GM23338 (cell line): ENCODE measurements around the gene FOXJ3. TPM values are rescaled to one million over a fixed set of nuclear protein-coding genes. Genes with fewer than 3 reads are reported as not detected.

Source experiments
- CREB1 ChIP-seq: fragments of 250-450 bp; sonication (Bioruptor Pico); IDR thresholded peaks from 2 replicates; pipeline ENCODE4 v1.5.0; 2020; ENCODE audit warnings: low read depth, mild to moderate bottlenecking, moderate library complexity
- EZH2 ChIP-seq: fragments of 200-600 bp; sonication (generic); IDR thresholded peaks from one replicate; pipeline ENCODE4 v1.8.0; 2017; ENCODE audit warnings: antibody characterized with exemption, mild to moderate bottlenecking, low read depth; ENCODE audit not compliant: unreplicated experiment
- JUNB ChIP-seq: IDR thresholded peaks from one replicate; pipeline ENCODE4 v1.6.1; 2016; ENCODE audit warnings: antibody characterized with exemption; ENCODE audit not compliant: unreplicated experiment
- POLR2AphosphoS5 ChIP-seq: IDR thresholded peaks from 2 replicates; pipeline ENCODE4 v1.6.1; 2016; ENCODE audit warnings: antibody characterized with exemption, low read depth
- ZNF114 ChIP-seq: fragments of 250-450 bp; sonication (Bioruptor Pico); IDR thresholded peaks from 2 replicates; pipeline ENCODE4 v1.5.0; 2020; ENCODE audit warnings: mild to moderate bottlenecking, moderate library complexity
- polyA plus RNA-seq: library from polyadenylated mRNA; unstranded; fragments of >200 nt; fragmentation: Nextera tagmentation; extraction: Ambion mirVana; gene quantifications from 2 replicates; pipeline ENCODE4 v1.2.1, GENCODE V29; 2016
- total RNA-seq: library from RNA; depleted of rRNA; stranded (reverse); fragments of >200 nt; shearing (Covaris generic); gene quantifications from 2 replicates; pipeline ENCODE4 v1.2.3, GENCODE V29; 2014
- TF ChIP-seq, protein P1 (sequence below): fragments of 250-450 bp; sonication (Bioruptor Pico); IDR thresholded peaks from 2 replicates; pipeline ENCODE4 v1.5.0; 2020; ENCODE audit warnings: mild to moderate bottlenecking, moderate library complexity
- TF ChIP-seq, protein P2 (sequence below): IDR thresholded peaks from one replicate; pipeline ENCODE4 v1.6.1; 2018; ENCODE audit warnings: antibody characterized with exemption; ENCODE audit not compliant: unreplicated experiment

Gene FOXJ3
- total and polyA plus RNA-seq, 2 experiments from 2014 or later: 36.6 to 53.3 TPM

DNA sequence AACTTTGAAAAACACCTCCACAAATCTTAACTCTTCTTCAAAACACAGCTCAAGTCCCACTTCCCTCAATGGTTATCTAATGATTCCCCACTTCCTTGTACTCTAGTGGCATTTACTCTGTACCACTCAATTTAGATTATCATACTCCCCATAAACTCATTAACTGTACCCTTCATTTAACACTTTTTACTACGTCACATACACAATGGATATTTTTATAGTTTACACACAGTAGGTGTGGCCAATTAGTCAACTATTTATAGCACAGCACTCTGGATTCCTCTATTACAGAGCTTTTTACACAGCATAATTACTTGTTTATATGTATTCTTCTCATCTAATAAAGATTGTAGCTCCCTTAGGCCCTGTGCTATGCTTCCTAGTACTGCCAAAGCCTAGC, 62.1 kb downstream of the FOXJ3 start (continued):
- TF ChIP-seq, protein P1, sequence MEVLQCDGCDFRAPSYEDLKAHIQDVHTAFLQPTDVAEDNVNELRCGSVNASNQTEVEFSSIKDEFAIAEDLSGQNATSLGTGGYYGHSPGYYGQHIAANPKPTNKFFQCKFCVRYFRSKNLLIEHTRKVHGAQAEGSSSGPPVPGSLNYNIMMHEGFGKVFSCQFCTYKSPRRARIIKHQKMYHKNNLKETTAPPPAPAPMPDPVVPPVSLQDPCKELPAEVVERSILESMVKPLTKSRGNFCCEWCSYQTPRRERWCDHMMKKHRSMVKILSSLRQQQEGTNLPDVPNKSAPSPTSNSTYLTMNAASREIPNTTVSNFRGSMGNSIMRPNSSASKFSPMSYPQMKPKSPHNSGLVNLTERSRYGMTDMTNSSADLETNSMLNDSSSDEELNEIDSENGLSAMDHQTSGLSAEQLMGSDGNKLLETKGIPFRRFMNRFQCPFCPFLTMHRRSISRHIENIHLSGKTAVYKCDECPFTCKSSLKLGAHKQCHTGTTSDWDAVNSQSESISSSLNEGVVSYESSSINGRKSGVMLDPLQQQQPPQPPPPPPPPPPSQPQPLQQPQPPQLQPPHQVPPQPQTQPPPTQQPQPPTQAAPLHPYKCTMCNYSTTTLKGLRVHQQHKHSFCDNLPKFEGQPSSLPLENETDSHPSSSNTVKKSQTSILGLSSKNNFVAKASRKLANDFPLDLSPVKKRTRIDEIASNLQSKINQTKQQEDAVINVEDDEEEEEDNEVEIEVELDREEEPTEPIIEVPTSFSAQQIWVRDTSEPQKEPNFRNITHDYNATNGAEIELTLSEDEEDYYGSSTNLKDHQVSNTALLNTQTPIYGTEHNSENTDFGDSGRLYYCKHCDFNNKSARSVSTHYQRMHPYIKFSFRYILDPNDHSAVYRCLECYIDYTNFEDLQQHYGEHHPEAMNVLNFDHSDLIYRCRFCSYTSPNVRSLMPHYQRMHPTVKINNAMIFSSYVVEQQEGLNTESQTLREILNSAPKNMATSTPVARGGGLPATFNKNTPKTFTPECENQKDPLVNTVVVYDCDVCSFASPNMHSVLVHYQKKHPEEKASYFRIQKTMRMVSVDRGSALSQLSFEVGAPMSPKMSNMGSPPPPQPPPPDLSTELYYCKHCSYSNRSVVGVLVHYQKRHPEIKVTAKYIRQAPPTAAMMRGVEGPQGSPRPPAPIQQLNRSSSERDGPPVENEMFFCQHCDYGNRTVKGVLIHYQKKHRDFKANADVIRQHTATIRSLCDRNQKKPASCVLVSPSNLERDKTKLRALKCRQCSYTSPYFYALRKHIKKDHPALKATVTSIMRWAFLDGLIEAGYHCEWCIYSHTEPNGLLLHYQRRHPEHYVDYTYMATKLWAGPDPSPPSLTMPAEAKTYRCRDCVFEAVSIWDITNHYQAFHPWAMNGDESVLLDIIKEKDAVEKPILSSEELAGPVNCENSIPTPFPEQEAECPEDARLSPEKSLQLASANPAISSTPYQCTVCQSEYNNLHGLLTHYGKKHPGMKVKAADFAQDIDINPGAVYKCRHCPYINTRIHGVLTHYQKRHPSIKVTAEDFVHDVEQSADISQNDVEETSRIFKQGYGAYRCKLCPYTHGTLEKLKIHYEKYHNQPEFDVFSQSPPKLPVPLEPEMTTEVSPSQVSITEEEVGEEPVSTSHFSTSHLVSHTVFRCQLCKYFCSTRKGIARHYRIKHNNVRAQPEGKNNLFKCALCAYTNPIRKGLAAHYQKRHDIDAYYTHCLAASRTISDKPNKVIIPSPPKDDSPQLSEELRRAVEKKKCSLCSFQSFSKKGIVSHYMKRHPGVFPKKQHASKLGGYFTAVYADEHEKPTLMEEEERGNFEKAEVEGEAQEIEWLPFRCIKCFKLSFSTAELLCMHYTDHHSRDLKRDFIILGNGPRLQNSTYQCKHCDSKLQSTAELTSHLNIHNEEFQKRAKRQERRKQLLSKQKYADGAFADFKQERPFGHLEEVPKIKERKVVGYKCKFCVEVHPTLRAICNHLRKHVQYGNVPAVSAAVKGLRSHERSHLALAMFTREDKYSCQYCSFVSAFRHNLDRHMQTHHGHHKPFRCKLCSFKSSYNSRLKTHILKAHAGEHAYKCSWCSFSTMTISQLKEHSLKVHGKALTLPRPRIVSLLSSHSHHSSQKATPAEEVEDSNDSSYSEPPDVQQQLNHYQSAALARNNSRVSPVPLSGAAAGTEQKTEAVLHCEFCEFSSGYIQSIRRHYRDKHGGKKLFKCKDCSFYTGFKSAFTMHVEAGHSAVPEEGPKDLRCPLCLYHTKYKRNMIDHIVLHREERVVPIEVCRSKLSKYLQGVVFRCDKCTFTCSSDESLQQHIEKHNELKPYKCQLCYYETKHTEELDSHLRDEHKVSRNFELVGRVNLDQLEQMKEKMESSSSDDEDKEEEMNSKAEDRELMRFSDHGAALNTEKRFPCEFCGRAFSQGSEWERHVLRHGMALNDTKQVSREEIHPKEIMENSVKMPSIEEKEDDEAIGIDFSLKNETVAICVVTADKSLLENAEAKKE (CRISPR knock-in tag): no peak
- TF ChIP-seq, protein P2, sequence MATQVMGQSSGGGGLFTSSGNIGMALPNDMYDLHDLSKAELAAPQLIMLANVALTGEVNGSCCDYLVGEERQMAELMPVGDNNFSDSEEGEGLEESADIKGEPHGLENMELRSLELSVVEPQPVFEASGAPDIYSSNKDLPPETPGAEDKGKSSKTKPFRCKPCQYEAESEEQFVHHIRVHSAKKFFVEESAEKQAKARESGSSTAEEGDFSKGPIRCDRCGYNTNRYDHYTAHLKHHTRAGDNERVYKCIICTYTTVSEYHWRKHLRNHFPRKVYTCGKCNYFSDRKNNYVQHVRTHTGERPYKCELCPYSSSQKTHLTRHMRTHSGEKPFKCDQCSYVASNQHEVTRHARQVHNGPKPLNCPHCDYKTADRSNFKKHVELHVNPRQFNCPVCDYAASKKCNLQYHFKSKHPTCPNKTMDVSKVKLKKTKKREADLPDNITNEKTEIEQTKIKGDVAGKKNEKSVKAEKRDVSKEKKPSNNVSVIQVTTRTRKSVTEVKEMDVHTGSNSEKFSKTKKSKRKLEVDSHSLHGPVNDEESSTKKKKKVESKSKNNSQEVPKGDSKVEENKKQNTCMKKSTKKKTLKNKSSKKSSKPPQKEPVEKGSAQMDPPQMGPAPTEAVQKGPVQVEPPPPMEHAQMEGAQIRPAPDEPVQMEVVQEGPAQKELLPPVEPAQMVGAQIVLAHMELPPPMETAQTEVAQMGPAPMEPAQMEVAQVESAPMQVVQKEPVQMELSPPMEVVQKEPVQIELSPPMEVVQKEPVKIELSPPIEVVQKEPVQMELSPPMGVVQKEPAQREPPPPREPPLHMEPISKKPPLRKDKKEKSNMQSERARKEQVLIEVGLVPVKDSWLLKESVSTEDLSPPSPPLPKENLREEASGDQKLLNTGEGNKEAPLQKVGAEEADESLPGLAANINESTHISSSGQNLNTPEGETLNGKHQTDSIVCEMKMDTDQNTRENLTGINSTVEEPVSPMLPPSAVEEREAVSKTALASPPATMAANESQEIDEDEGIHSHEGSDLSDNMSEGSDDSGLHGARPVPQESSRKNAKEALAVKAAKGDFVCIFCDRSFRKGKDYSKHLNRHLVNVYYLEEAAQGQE: no peak
- TF ChIP-seq POLR2AphosphoS5 (no peak), JUNB (no peak), EZH2 (no peak), CREB1 (no peak), ZNF114 (CRISPR knock-in tag) (no peak)
